Peyer's patch (tissue), 4 donors: Measurements from ENCODE around the gene HENMT1.

Experiments
- POLR2A ChIP-seq, 2 donors: fragments of 450-650 bp; IDR thresholded peaks; one replicate each; pipeline ENCODE4 v1.5.1; 2017; ENCODE audit warnings: antibody characterized with exemption in 2 of 2, mild to moderate bottlenecking in 2 of 2, moderate library complexity in 2 of 2
- TF ChIP-seq, protein P1 (sequence below), 6 experiments: fragments of 450-650 bp in 4 of 6; fragments of 200-600 bp in 2 of 6; sonication (generic) in 1 of 6; IDR thresholded peaks; one replicate each; pipeline ENCODE4 v1.5.1; 2017 to 2019; ENCODE audit warnings: antibody characterized with exemption in 6 of 6, mild to moderate bottlenecking in 3 of 6, moderate library complexity in 1 of 6

DNA sequence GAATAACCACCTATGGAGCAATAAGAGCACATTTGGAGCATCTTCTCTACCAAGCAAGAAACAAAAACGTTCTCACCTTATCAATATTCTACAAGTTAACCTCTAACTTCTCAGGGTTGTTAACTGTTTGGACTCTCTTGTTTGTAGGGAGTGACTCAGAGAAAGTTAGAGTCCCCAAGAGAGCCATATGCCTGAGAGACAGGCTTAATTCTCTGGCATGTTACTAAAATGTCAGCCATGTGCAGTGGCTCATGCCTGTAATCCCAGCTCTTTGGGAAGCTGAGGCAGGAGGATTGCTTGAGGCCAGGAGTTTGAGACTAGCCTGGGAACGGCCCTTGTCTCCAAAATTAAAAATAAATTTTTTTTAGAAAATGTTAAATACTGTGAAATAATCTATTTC is 4.2 kb upstream of the HENMT1 start:
- no peak for TF ChIP-seq POLR2A (IDR thresholded peaks at IDR 0.05)
- TF ChIP-seq, protein P1, sequence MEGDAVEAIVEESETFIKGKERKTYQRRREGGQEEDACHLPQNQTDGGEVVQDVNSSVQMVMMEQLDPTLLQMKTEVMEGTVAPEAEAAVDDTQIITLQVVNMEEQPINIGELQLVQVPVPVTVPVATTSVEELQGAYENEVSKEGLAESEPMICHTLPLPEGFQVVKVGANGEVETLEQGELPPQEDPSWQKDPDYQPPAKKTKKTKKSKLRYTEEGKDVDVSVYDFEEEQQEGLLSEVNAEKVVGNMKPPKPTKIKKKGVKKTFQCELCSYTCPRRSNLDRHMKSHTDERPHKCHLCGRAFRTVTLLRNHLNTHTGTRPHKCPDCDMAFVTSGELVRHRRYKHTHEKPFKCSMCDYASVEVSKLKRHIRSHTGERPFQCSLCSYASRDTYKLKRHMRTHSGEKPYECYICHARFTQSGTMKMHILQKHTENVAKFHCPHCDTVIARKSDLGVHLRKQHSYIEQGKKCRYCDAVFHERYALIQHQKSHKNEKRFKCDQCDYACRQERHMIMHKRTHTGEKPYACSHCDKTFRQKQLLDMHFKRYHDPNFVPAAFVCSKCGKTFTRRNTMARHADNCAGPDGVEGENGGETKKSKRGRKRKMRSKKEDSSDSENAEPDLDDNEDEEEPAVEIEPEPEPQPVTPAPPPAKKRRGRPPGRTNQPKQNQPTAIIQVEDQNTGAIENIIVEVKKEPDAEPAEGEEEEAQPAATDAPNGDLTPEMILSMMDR (IDR thresholded peaks at IDR 0.05): no peak
